Choroid plexus epithelial cell (primary cell): ENCODE data around the gene RFPL2.
"Not testable (repeated sequence)": the region's sequence is repeated elsewhere in the genome, so short reads cannot be mapped to it uniquely, and the experiment has no call there.

Experiments
- DNase-seq: peaks from one replicate; pipeline ENCODE4 v3.0.0-alpha.2; 2010; ENCODE audit warnings: low read depth
- H3K4me3 ChIP-seq: 2 replicates; pipeline ENCODE4 v1.5.1; 2011; ENCODE audit warnings: low read depth, mild to moderate bottlenecking, control low read depth, low read length, moderate library complexity
- CTCF ChIP-seq: conservative IDR thresholded peaks from 2 replicates; pipeline ENCODE4 v1.5.1; 2011; ENCODE audit warnings: low read depth, mild to moderate bottlenecking, control low read depth, inconsistent platforms, low read length, moderate library complexity

The RFPL2 gene

GRCh38 chr22:32181043-32181442, 23.8 kb downstream of the RFPL2 start:
- H3K4me3 ChIP-seq, result no peak overlapping the region
- no peak for TF ChIP-seq CTCF

GRCh38 chr22:32177221-32177765, 27.6 kb downstream of the RFPL2 start:
- DNase-seq, result peak; percentile 1
- no peak for TF ChIP-seq CTCF
- H3K4me3 ChIP-seq, result no peak overlapping the region

More at GRCh38 chr22:32181043-32181442, 23.8 kb downstream of the RFPL2 start:
- no peak for DNase-seq

- no peak for DNase-seq
- no peak overlapping the region for H3K4me3 ChIP-seq
- no peak for TF ChIP-seq CTCF
Measured at GRCh38 chr22:32175683-32176644, 28.9 kb downstream of the RFPL2 start.

- no peak for TF ChIP-seq CTCF
- no peak for DNase-seq
- H3K4me3 ChIP-seq, result no peak overlapping the region
Measured at GRCh38 chr22:32175115-32175514, 29.8 kb downstream of the RFPL2 start.

GRCh38 chr22:32165681-32166080, 39.2 kb downstream of the RFPL2 start:
- H3K4me3 ChIP-seq, result no peak overlapping the region
- no peak for TF ChIP-seq CTCF
- no peak for DNase-seq

GRCh38 chr22:32164075-32164860, 40.6 kb downstream of the RFPL2 start:
- no peak for DNase-seq
- H3K4me3 ChIP-seq, result no peak overlapping the region
- no peak for TF ChIP-seq CTCF

- not testable (repeated sequence) for H3K4me3 ChIP-seq, DNase-seq
Measured at GRCh38 chr22:32160411-32160810, 44.5 kb downstream of the RFPL2 start.
